ENCODE measurements around the gene PARD3. TPM values are rescaled to one million over a fixed set of nuclear protein-coding genes. Genes with fewer than 3 reads are reported as not detected.

The PARD3 gene
- total RNA-seq, 3 donors from 2014 or later: 48.2 to 93.7 (median 60.6) TPM

GRCh38 chr10:34384372-34384771 is 430.7 kb downstream of the PARD3 start:
- Histone ChIP-seq H3K4me1 (no peaks in the 10 kb centered on the region), H3K9me3 (no peaks in the 10 kb centered on the region), H3K27ac (no peak overlapping the region), H3K4me3 (no peak overlapping the region), H3K27me3 (no peaks in the 10 kb centered on the region), H3K36me3 (no peaks in the 10 kb centered on the region)
- intact Hi-C loops (cut with DNase I; ENCODE audit: low total_unique reads): no loop called here
- no peak for DNase-seq (ENCODE audit: low spot score in 2 of 2)
- TF ChIP-seq CTCF (IDR thresholded peaks at IDR 0.05) (no peak), POLR2AphosphoS5 (IDR thresholded peaks at IDR 0.05) (no peak), POLR2A (IDR thresholded peaks at IDR 0.05) (no peak)

DNA sequence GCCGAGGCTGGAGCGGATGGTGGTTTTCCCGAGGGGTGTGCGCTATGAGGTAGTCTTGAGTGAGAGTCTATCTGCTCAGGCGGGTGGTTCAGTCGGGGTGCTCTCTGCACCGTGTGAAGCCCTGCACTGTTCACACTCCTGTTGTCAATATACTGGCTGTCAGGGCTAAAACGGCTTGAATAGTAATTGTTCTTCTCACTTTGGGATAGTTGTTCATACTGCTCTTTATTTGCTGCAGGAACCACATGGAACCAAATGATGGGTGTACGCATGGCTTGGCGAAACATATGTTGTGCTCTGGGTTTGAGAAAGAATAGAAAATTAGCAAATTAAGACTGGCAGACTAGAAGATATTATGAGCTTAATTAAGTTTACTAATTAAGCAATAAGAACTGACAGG is 432.5 kb downstream of the PARD3 start:
- intact Hi-C loops (cut with DNase I; ENCODE audit: low total_unique reads): no loop called here
- H3K4me1 ChIP-seq: no peaks in the 10 kb centered on the region
- no peak overlapping the region for H3K27ac ChIP-seq
- TF ChIP-seq CTCF (IDR thresholded peaks at IDR 0.05) (no peak), POLR2AphosphoS5 (IDR thresholded peaks at IDR 0.05) (no peak), POLR2A (IDR thresholded peaks at IDR 0.05) (no peak)
- H3K36me3 ChIP-seq: no peaks in the 10 kb centered on the region
- no peaks in the 10 kb centered on the region for H3K9me3 ChIP-seq
- H3K27me3 ChIP-seq: no peaks in the 10 kb centered on the region
- no peak for DNase-seq (ENCODE audit: low spot score in 2 of 2)
- no peak overlapping the region for H3K4me3 ChIP-seq

DNA sequence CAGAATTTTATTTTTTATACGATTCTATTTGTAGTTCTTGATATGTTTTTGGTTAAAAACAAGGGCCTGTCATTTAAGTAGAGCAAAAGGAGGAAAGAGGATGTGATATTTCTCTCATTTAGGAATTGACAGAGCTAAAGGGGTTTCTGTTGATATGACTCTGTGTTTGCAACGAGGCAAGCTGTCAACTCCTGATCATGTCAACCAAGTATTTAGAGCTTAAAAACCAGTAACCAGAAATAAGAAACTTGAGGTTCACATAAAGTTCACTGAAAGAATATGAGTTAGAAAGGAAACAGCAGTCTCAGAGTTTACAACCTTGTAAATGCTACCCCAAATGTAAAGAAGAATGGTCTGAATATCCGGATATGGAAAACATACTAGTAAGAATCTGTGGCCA is 434.2 kb downstream of the PARD3 start:
- H3K27ac ChIP-seq: no peak overlapping the region
- H3K4me3 ChIP-seq: no peak overlapping the region
- no peaks in the 10 kb centered on the region for H3K36me3 ChIP-seq
- DNase-seq (ENCODE audit: low spot score in 2 of 2): no peak
- intact Hi-C loops (cut with DNase I; ENCODE audit: low total_unique reads): no loop called here
- H3K9me3 ChIP-seq: no peaks in the 10 kb centered on the region
- TF ChIP-seq POLR2A (IDR thresholded peaks at IDR 0.05) (no peak), CTCF (IDR thresholded peaks at IDR 0.05) (no peak), POLR2AphosphoS5 (IDR thresholded peaks at IDR 0.05) (no peak)
- H3K4me1 ChIP-seq: no peaks in the 10 kb centered on the region
- H3K27me3 ChIP-seq: no peaks in the 10 kb centered on the region

GRCh38 chr10:34378297-34378696 is 436.8 kb downstream of the PARD3 start:
- Histone ChIP-seq H3K4me3 (no peak overlapping the region), H3K27ac (no peak overlapping the region), H3K27me3 (no peaks in the 10 kb centered on the region), H3K36me3 (no peaks in the 10 kb centered on the region), H3K4me1 (no peaks in the 10 kb centered on the region), H3K9me3 (no peaks in the 10 kb centered on the region)
- intact Hi-C loops (cut with DNase I; ENCODE audit: low total_unique reads): no loop called here
- no peak for TF ChIP-seq CTCF (IDR thresholded peaks at IDR 0.05)
- TF ChIP-seq POLR2AphosphoS5 (IDR thresholded peaks at IDR 0.05): no peak
- TF ChIP-seq POLR2A (IDR thresholded peaks at IDR 0.05): no peak
- DNase-seq (ENCODE audit: low spot score in 2 of 2): no peak

DNA sequence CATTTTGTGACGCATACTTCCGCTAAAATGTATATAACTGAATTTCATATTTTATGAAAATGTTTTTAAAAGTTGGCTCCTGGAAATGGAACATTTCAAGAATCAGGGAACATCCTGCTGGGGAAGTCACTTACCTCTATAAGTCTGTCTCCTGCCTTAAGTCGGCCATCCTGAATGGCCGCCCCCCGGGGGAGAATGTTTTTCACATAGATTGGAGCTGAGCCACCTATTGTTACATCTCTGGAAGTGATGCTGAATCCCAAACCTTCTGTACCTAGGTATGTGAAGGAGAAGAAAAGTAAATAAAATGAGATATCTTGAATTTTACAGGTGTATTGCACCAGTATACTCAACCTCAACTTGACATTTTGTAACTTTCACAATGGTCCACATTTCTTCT is 437.3 kb downstream of the PARD3 start:
- H3K36me3 ChIP-seq: no peaks in the 10 kb centered on the region
- no peak overlapping the region for H3K27ac ChIP-seq
- no peak overlapping the region for H3K4me3 ChIP-seq
- intact Hi-C loops (cut with DNase I; ENCODE audit: low total_unique reads): no loop called here
- TF ChIP-seq POLR2AphosphoS5 (IDR thresholded peaks at IDR 0.05): no peak
- TF ChIP-seq POLR2A (IDR thresholded peaks at IDR 0.05): no peak
- no peak for TF ChIP-seq CTCF (IDR thresholded peaks at IDR 0.05)
- no peaks in the 10 kb centered on the region for H3K9me3 ChIP-seq
- DNase-seq (ENCODE audit: low spot score in 2 of 2): no peak
- no peaks in the 10 kb centered on the region for H3K4me1 ChIP-seq
- H3K27me3 ChIP-seq: no peaks in the 10 kb centered on the region
